HG02759 (cell line): Measurements from ENCODE around the gene MTERF4.

ENCODE experiments used
- ATAC-seq: cut with Tn5 transposase; IDR thresholded peaks from one replicate; pipeline ENCODE4 v1.9.1; 2021; ENCODE audit warnings: mild to moderate bottlenecking, moderate library complexity; ENCODE audit not compliant: unreplicated experiment

MTERF4 gene

GRCh38 chr2:241091201-241091600 is 10.9 kb downstream of the MTERF4 start:
- no peak for ATAC-seq

- no peak for ATAC-seq
Measured at GRCh38 chr2:241088791-241089732, 13.0 kb downstream of the MTERF4 start.

- no peak for ATAC-seq
Measured at GRCh38 chr2:241088376-241088775, 13.7 kb downstream of the MTERF4 start.

GRCh38 chr2:241087420-241088268 is 14.4 kb downstream of the MTERF4 start:
- ATAC-seq, result peak; percentile 83

GRCh38 chr2:241084856-241085444 is 17.1 kb downstream of the MTERF4 start:
- ATAC-seq, result no peak

- ATAC-seq, result no peak
Measured at GRCh38 chr2:241083091-241083415, 19.0 kb downstream of the MTERF4 start.

GRCh38 chr2:241082341-241083090 is 19.6 kb downstream of the MTERF4 start:
- ATAC-seq, result no peak

GRCh38 chr2:241081643-241082340 is 20.3 kb downstream of the MTERF4 start:
- no peak for ATAC-seq

GRCh38 chr2:241081190-241081642 is 20.9 kb downstream of the MTERF4 start:
- no peak for ATAC-seq

GRCh38 chr2:241080405-241081189 is 21.5 kb downstream of the MTERF4 start:
- ATAC-seq, result no peak

- no peak for ATAC-seq
Measured at GRCh38 chr2:241074901-241075540, 27.1 kb downstream of the MTERF4 start.

- no peak for ATAC-seq
Measured at GRCh38 chr2:241074065-241074818, 27.8 kb downstream of the MTERF4 start.

- no peak for ATAC-seq
Measured at GRCh38 chr2:241073166-241074064, 28.7 kb downstream of the MTERF4 start.

GRCh38 chr2:241072553-241073165 is 29.4 kb downstream of the MTERF4 start:
- no peak for ATAC-seq

- no peak for ATAC-seq
Measured at GRCh38 chr2:241072151-241072550, 29.9 kb downstream of the MTERF4 start.

GRCh38 chr2:241071677-241072111 is 30.4 kb downstream of the MTERF4 start:
- no peak for ATAC-seq
